GM12878 (cell line): Measurements from ENCODE around the gene SMARCE1. TPM values are rescaled to one million over a fixed set of nuclear protein-coding genes. Genes with fewer than 3 reads are reported as not detected.

Experiments used
- ATAC-seq: fragments of 200-7000 bp; cut with Tn5 transposase; 3 replicates; pipeline ENCODE4 v1.9.1; 2020; ENCODE audit warnings: mild to moderate bottlenecking, moderate library complexity
- BruUV-seq: library from RNA; stranded (reverse); fragments of 400-500 nt; replicated peaks from 2 replicates; lab custom pipeline; 2021; lab: Mats Ljungman, UMichigan
- CTCF ChIA-PET: fragments of 300-600 bp; sonication (Branson Sonifier 250); formaldehyde crosslinking; extraction: SDS; loops from one replicate; lab custom pipeline; 2021; ENCODE audit warnings: inconsistent platforms; lab: Yijun Ruan, JAX
- POLR2A ChIA-PET: fragments of 350-600 bp; formaldehyde crosslinking; extraction: SDS; loops from one replicate; lab custom pipeline; 2021; ENCODE audit warnings: inconsistent platforms; lab: Charles Lee
- RAD21 ChIA-PET: fragments of 300-600 bp; sonication (Branson Sonifier 250); formaldehyde crosslinking; loops from one replicate; lab custom pipeline; 2023; ENCODE audit warnings: antibody characterized with exemption; ENCODE audit not compliant: unreplicated experiment; lab: Charles Lee
- SMC1A ChIA-PET: fragments of 300-600 bp; sonication (Branson Sonifier 250); formaldehyde crosslinking; loops from one replicate; lab custom pipeline; 2023; ENCODE audit not compliant: unreplicated experiment, uncharacterized antibody; lab: Charles Lee
- DNase-seq: peaks from one replicate; pipeline ENCODE4 v3.0.0-alpha.2; 2011; ENCODE audit warnings: low read depth, low spot score
- FAIRE-seq: peaks from 3 replicates; lab custom pipeline; 2011; peaks lifted over from hg19 to GRCh38; lab: Jason Lieb, UNC
- H2AFZ ChIP-seq: 2 replicates; pipeline ENCODE4 v1.6.0; 2011; ENCODE audit warnings: low read depth, low read length, control low read depth; ENCODE audit not compliant: control insufficient read depth
- H3K27ac ChIP-seq: 2 replicates; pipeline ENCODE4 v1.5.1; 2011; ENCODE audit warnings: control low read depth; ENCODE audit not compliant: control insufficient read depth, insufficient read depth
- H3K27me3 ChIP-seq, 2 experiments: replicated peaks in 1 of 2; 2 replicates each; pipeline versions ENCODE4 v1.6.0 to v1.6.1; 2011; ENCODE audit warnings: low read length in 1 of 2; ENCODE audit not compliant: control insufficient read depth in 2 of 2, insufficient read depth in 2 of 2
- H3K36me3 ChIP-seq, 2 experiments: 2 replicates each; pipeline ENCODE4 v1.5.1; 2011; ENCODE audit warnings: low read length in 1 of 2; ENCODE audit not compliant: control insufficient read depth in 2 of 2, insufficient read depth in 2 of 2
- H3K4me1 ChIP-seq: 2 replicates; pipeline ENCODE4 v1.6.1; 2011; ENCODE audit warnings: mild to moderate bottlenecking, low read length, moderate library complexity, mixed read lengths; ENCODE audit not compliant: control insufficient read depth, insufficient read depth
- H3K4me2 ChIP-seq: 2 replicates; pipeline ENCODE4 v1.6.0; 2011; ENCODE audit warnings: control low read depth; ENCODE audit not compliant: control insufficient read depth, insufficient read depth
- H3K4me3 ChIP-seq: fragments of 200-600 bp; sonication (generic); 2 replicates; pipeline ENCODE4 v1.5.1; 2016
- H3K79me2 ChIP-seq: 2 replicates; pipeline ENCODE4 v1.6.0; 2011; ENCODE audit warnings: low read length; ENCODE audit not compliant: control insufficient read depth, insufficient read depth
- H3K9ac ChIP-seq: 2 replicates; pipeline ENCODE4 v1.8.0; 2011; ENCODE audit warnings: low read length, control low read depth, mixed read lengths; ENCODE audit not compliant: control insufficient read depth, insufficient read depth
- H3K9me3 ChIP-seq: replicated peaks from 3 replicates; pipeline ENCODE4 v1.5.1; 2011; ENCODE audit warnings: mild to moderate bottlenecking, low read length; ENCODE audit not compliant: control insufficient read depth, insufficient read depth
- H4K20me1 ChIP-seq: 2 replicates; pipeline ENCODE4 v1.6.0; 2011; ENCODE audit not compliant: control insufficient read depth, insufficient read depth
- BCL11A ChIP-seq: IDR thresholded peaks from 2 replicates; pipeline ENCODE4 v1.6.1; 2011; ENCODE audit warnings: low read depth, low read length
- CBFB ChIP-seq: IDR thresholded peaks from 2 replicates; pipeline ENCODE4 v1.6.1; 2016; ENCODE audit warnings: antibody characterized with exemption, low read depth
- RCOR1 ChIP-seq: conservative IDR thresholded peaks from 2 replicates; pipeline ENCODE4 v1.6.1; 2012; ENCODE audit warnings: low read depth, low read length, improper control_type of control experiment
- TCF7 ChIP-seq: IDR thresholded peaks from 2 replicates; pipeline ENCODE4 v1.6.1; 2014; ENCODE audit warnings: antibody characterized with exemption, borderline replicate concordance
- WGBS: methylation state at CpG from one replicate; pipeline ENCODE4 v1.1.6; 2016; ENCODE audit warnings: low lambda C conversion rate; ENCODE audit not compliant: insufficient replicate concordance, insufficient coverage; ENCODE audit errors: missing lambda C conversion rate; 5-methylcytosine and 5-hydroxymethylcytosine counted together
- in situ Hi-C: fragments of 300-500 bp; cut with MboI; formaldehyde crosslinking; loops from 9 replicates; pipeline ENCODE4 v1.14.3; 2018; ENCODE audit warnings: mixed read lengths
- intact Hi-C: fragments of 100-400 bp; cut with micrococcal nuclease; formaldehyde crosslinking; loops from one replicate; pipeline ENCODE4 v1.14.2; 2022; ENCODE audit not compliant: unreplicated experiment
- polyA plus RNA-seq, 11 experiments: library from polyadenylated mRNA; depleted of rRNA in 4 of 11; unstranded in 6 of 11; stranded (reverse) in 5 of 11; fragments of >200 nt; fragmentation: Nextera tagmentation in 4 of 11; fragmentation: Illumina TruSeq in 1 of 11; extraction: Ambion mirVana in 4 of 11; extraction: Trizol in 1 of 11; gene quantifications; 1 replicate in 1 of 11; 2 replicates in 10 of 11; pipeline versions ENCODE4 v1.2.1 to v1.2.3, GENCODE V29; 2011 to 2016; ENCODE audit warnings: inconsistent platforms in 2 of 11, missing spikeins in 2 of 11, low read depth in 1 of 11
- total RNA-seq, 4 experiments: library from RNA; depleted of rRNA in 3 of 4; stranded (reverse); fragments of >200 nt in 3 of 4; fragmentation: Illumina TruSeq in 1 of 4; extraction: Trizol in 1 of 4; gene quantifications; 2 replicates each; pipeline versions ENCODE4 v1.2.1 to v1.2.3, GENCODE V29; 2013 to 2021
- TF ChIP-seq, protein P1 (sequence below): fragments of 450-650 bp; IDR thresholded peaks from 2 replicates; pipeline ENCODE4 v1.6.1; 2016; ENCODE audit warnings: mild to moderate bottlenecking

SMARCE1 gene
- total and polyA plus RNA-seq, 10 of the 15 experiments (the other 5 are each of a cell fraction or from before 2014, with no cell fraction given), result 87.9 to 191 (median 132) TPM

DNA sequence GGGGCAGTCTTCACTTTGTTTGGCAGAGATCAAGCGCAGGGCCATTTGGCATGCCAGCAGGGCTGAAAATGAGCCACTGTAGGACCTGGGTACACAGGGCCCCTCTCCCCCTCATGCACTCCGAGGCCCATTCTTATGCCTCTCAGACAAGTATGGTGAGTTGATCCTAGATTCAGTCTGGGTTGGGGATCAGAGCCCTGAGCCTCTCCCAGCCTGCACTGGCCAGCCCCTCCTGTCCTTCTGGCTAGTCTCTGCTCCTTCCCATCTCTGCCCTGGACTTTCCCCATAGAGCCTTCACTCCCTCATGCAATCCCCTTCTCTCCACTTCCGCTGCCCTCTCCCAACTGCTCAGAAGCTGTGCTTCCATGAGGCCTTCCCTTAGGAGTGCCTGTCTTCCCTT is 31.0 kb downstream of the SMARCE1 start:
- H3K9me3 ChIP-seq, result no peaks in the 10 kb centered on the region
- H3K4me3 ChIP-seq, result no peak overlapping the region
- ChIA-PET RAD21 (interaction anchor here (1.3 to 7.9 kb wide), 11 partner anchors 10 to 1046 kb away, joined by 3 to 229 read pairs (median 24); no protein-coding TSS in a partner anchor), POLR2A (interaction anchor here (1.2 to 7.9 kb wide), 5 partner anchors 13 to 77 kb away, joined by 3 to 117 read pairs (median 39); partner anchors contain the start of gene CCR7)
- TF ChIP-seq TCF7 (no peak), CBFB (no peak), BCL11A (no peak), RCOR1 (no peak)
- TF ChIP-seq, protein P1, sequence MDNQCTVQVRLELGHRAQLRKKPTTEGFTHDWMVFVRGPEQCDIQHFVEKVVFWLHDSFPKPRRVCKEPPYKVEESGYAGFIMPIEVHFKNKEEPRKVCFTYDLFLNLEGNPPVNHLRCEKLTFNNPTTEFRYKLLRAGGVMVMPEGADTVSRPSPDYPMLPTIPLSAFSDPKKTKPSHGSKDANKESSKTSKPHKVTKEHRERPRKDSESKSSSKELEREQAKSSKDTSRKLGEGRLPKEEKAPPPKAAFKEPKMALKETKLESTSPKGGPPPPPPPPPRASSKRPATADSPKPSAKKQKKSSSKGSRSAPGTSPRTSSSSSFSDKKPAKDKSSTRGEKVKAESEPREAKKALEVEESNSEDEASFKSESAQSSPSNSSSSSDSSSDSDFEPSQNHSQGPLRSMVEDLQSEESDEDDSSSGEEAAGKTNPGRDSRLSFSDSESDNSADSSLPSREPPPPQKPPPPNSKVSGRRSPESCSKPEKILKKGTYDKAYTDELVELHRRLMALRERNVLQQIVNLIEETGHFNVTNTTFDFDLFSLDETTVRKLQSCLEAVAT, result peak; percentile 66
- TF ChIP-seq, all 136 proteins: peak for 1
- no TSS peak for BruUV-seq
- Histone ChIP-seq H3K9ac (no peak overlapping the region), H3K27me3 (no peaks in the 10 kb centered on the region), H3K79me2 (no peaks in the 10 kb centered on the region), H3K4me1 (peaks cover 26% of the 10 kb centered on the region), H2AFZ (no peak overlapping the region), H3K27ac (no peak overlapping the region), H4K20me1 (no peaks in the 10 kb centered on the region), H3K4me2 (no peak overlapping the region), H3K36me3 (no peaks in the 10 kb centered on the region)
- SMC1A ChIA-PET, result interaction anchor here (1.0 to 8.9 kb wide), 20 partner anchors 8 to 1049 kb away, joined by 3 to 175 read pairs (median 6); partner anchors contain the start of genes CCR7, IGFBP4 and SMARCE1
- 60% methylated on average over 3 of the region's 3 CpGs for WGBS
- CTCF ChIA-PET, result interaction anchor here (0.8 to 11.9 kb wide), 20 partner anchors 8 to 1049 kb away, joined by 3 to 193 read pairs (median 16); partner anchors contain the start of gene IGFBP4
- no peak for FAIRE-seq
- intact Hi-C loops, result loop anchor here (5.0 kb wide), 3 partner anchors 259 to 1051 kb away; no protein-coding TSS in a partner anchor
- DNase-seq, result no peak
- ATAC-seq, result no peak
- in situ Hi-C loops, result loop anchor here (5.0 to 10.0 kb wide), 2 partner anchors 186 to 1048 kb away; no protein-coding TSS in a partner anchor
